H1 (cell line): ENCODE measurements around the gene SEC63. TPM values are rescaled to one million over a fixed set of nuclear protein-coding genes. Genes with fewer than 3 reads are reported as not detected.

Experiments
- CBX8 ChIP-seq: fragments of 300-800, 300-1000 bp; sonication (generic); IDR thresholded peaks from 2 replicates; pipeline ENCODE4 v1.7.1; 2016; ENCODE audit warnings: low read depth, low read length, borderline replicate concordance
- CHD1 ChIP-seq: IDR thresholded peaks from 2 replicates; pipeline ENCODE4 v1.6.1; 2012; ENCODE audit warnings: low read depth, low read length, improper control_type of control experiment
- CHD7 ChIP-seq: fragments of 300-600 bp; sonication (generic); IDR thresholded peaks from 2 replicates; pipeline ENCODE4 v1.7.1; 2012; ENCODE audit warnings: low read length, moderate library complexity, mild to moderate bottlenecking, inconsistent platforms; ENCODE audit not compliant: insufficient replicate concordance
- CTBP2 ChIP-seq: IDR thresholded peaks from 2 replicates; pipeline ENCODE4 v1.7.0; 2011; ENCODE audit warnings: borderline replicate concordance, mild to moderate bottlenecking, moderate library complexity, mixed read lengths, low read length; ENCODE audit not compliant: insufficient read depth, insufficient read length
- EP300 ChIP-seq, 2 experiments: IDR thresholded peaks; 1 replicate in 1 of 2; 2 replicates in 1 of 2; pipeline ENCODE4 v1.6.1; 2011 to 2012; ENCODE audit warnings: low read depth in 2 of 2, low read length in 2 of 2, mild to moderate bottlenecking in 2 of 2, borderline replicate concordance in 1 of 2, inconsistent platforms in 1 of 2, moderate library complexity in 1 of 2
- JUN ChIP-seq: IDR thresholded peaks from 2 replicates; pipeline ENCODE4 v1.6.1; 2011; ENCODE audit warnings: low read depth, mild to moderate bottlenecking, improper control_type of control experiment, low read length
- KDM4A ChIP-seq: IDR thresholded peaks from one replicate; pipeline ENCODE4 v1.7.1; 2012; ENCODE audit warnings: low read depth, mild to moderate bottlenecking, moderate library complexity, low read length, inconsistent platforms; ENCODE audit not compliant: severe bottlenecking
- SIX5 ChIP-seq: IDR thresholded peaks from 2 replicates; pipeline ENCODE4 v1.6.1; 2011; ENCODE audit warnings: mild to moderate bottlenecking, low read depth, low read length
- TCF12 ChIP-seq: IDR thresholded peaks from 2 replicates; pipeline ENCODE4 v1.6.1; 2011; ENCODE audit warnings: low read depth, mild to moderate bottlenecking, low read length
- polyA plus RNA-seq, 7 experiments: library from polyadenylated mRNA; depleted of rRNA in 3 of 7; stranded (reverse) in 5 of 7; unstranded in 2 of 7; fragments of >200 nt in 5 of 7; fragments of 200-250 nt in 2 of 7; gene quantifications; 1 replicate in 5 of 7; 2 replicates in 1 of 7; 4 replicates in 1 of 7; pipeline versions ENCODE4 v1.2.1 to v1.2.3, GENCODE V29; 2011 to 2013; ENCODE audit warnings: missing spikeins in 2 of 7, mixed read lengths in 2 of 7
- total RNA-seq: library from RNA; stranded (reverse); fragmentation: NEBNext Ultra II Directional; extraction: Animal tissue kit (Norgen Biotek cat#: 25700); gene quantifications from 2 replicates; pipeline ENCODE4 v1.2.1, GENCODE V29; 2021

Gene SEC63
- total and polyA plus RNA-seq, 2 of the 8 experiments (the other 6 are each of a cell fraction or from before 2014, with no cell fraction given): 17.3 to 121 TPM

DNA sequence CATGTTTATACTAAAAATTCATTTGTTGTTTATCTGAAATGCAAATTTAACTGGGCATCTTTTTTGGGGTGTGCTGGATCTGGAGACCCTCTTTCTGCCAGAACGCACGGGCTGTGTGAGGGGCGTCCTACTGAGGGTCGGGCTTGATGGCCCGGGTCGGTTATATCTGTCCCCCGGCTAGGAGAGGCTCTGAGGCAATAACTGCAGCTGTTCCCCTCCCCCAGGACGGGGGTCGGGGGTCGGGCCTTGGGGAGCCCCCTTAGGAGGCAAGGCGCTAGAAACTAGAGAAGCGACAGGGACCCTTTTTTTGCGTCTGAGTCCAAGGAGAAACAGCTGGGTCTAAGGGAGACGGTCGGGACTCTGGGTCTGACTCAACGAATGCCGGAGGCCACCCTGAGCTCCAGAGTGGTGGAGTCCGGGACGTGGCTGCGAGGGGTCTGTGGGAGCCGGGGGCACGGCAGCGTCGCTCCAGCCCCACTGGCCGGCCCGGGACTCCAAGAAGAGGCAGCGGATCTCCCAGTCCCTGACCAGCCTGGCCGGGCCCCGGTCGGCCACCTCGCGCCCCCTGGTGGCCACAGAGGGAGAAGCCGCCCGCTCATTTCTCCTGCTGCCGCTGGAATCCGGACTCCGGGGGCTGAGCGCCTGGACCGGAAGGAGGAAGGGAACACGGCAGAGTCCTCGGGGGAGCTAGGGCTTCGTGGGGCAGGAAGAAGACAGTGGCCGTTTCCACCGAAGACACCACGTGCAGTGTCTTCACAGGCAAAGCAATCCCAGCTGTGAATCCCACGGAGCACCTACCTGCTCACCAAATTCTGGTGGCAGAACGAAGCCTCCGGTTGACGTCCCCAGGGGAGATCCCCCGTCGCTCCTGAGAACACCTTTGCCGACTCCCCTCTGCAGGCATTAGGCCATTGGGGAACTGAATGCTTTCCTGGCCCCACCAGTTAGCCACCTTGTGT, 109.9 kb downstream of the SEC63 start (continued):
- TF ChIP-seq CHD7 (no peak), CHD1 (no peak), TCF12 (no peak), SIX5 (no peak), JUN (no peak), CBX8 (no peak), CTBP2 (no peak), KDM4A (peak; percentile 72), EP300 (IDR thresholded peaks at IDR 0.05; ENCODE audit: borderline replicate concordance in 1 of 2, low read depth in 2 of 2, low read length in 2 of 2) (no peak)
